BLaER1 (cell line): ENCODE results near the gene TRIM65.
"Not testable (repeated sequence)": the region's sequence is repeated elsewhere in the genome, so short reads cannot be mapped to it uniquely, and the experiment has no call there.

Source experiments
- H3K27ac ChIP-seq: shearing (Covaris generic); formaldehyde crosslinking; 2 replicates; pipeline ENCODE4 v1.8.1; 2022
- H3K27me3 ChIP-seq: shearing (Covaris generic); formaldehyde crosslinking; 2 replicates; pipeline ENCODE4 v1.8.1; 2022
- H3K36me3 ChIP-seq: shearing (Covaris generic); formaldehyde crosslinking; 2 replicates; pipeline ENCODE4 v1.8.1; 2022
- H3K4me1 ChIP-seq: shearing (Covaris generic); formaldehyde crosslinking; 2 replicates; pipeline ENCODE4 v1.8.1; 2022
- H3K4me2 ChIP-seq: shearing (Covaris generic); formaldehyde crosslinking; 2 replicates; pipeline ENCODE4 v1.8.1; 2022
- H3K4me3 ChIP-seq: shearing (Covaris generic); formaldehyde crosslinking; 2 replicates; pipeline ENCODE4 v1.8.1; 2022
- H3K9ac ChIP-seq: shearing (Covaris generic); formaldehyde crosslinking; 2 replicates; pipeline ENCODE4 v1.8.1; 2022
- H3K9me3 ChIP-seq: shearing (Covaris generic); formaldehyde crosslinking; 2 replicates; pipeline ENCODE4 v1.8.1; 2022
- H4K20me1 ChIP-seq: shearing (Covaris generic); formaldehyde crosslinking; 2 replicates; pipeline ENCODE4 v1.8.1; 2022
- Cebpa-rat ChIP-seq: shearing (Covaris generic); IDR thresholded peaks from 2 replicates; pipeline ENCODE4 v1.8.1; 2022

The TRIM65 gene

DNA sequence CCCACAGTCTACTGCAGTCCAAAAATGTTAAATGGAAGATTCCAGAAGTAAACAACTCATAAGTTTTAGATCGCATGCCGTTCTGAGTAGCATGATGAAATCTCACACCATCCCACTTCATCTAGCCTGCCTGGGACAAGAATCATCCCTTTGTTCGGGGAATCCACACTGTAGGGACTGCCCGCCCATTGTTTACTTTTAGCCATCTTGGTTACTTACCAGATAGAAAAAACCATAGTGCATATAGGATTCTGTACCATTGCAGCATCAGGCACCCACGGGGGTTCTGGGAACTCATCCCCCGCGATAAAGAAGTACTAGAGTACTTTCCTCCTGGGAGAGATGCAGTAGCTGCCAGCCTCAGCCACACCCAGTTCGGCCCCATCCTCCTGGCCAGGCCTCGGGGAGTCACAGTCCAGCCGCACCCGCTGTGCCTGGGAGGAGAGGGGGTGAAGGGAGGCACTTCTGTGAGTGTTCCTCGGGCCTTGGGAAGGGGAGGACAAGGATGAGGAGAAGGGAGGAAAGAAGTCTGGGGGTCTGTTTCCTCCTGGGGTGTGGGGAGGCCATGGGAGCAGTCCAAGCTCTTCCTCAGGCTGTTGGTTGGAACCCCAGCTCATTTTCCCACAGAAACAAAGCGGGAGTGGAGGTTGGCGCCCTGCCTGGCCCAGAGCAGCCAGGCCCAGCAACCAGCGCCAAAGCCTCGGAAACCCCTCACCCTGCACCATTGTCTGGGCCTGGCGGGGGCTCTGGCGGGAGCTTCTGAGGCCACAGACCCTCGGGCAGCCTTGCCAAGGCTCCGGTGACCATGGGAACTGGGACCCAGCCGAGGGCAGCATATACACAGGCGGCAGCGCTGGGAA is 27.2 kb downstream of the TRIM65 start:
- Histone ChIP-seq H3K27me3 (no peaks in the 10 kb centered on the region), H3K27ac (no peak overlapping the region), H3K4me3 (no peak overlapping the region)

DNA sequence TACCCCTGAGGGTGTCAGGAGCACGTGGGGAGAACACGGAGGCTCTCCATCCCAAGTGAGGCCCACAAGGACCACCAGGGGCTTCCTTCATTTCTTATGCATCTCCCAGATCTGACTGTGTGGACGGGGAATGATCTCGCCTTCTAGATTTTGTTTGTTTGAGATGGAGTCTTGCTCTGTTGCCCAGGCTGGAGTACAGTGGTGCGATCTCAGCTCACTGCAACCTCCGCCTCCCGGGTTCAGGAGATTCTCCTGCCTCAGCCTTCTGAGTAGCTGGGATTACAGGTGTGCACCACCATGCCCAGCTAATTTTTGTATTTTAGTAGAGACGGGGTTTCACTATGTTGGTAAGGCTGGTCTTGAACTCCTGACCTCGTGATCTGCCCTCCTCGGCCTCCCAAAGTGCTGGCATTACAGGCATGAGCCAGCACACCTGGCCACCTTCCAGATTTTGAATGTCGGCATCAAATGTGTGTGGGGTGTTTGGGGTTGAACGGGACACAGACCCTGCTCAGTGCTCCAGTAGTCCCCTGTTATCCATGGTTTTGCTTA is 27.9 kb downstream of the TRIM65 start:
- not testable (repeated sequence) for H4K20me1 ChIP-seq, H3K4me3 ChIP-seq, H3K4me2 ChIP-seq, H3K36me3 ChIP-seq, H3K27ac ChIP-seq, H3K9ac ChIP-seq, H3K9me3 ChIP-seq, H3K27me3 ChIP-seq
- H3K4me1 ChIP-seq = peaks cover 55% of the 10 kb centered on the region

More for the DNA sequence above, 27.2 kb downstream of the TRIM65 start:
- H4K20me1 ChIP-seq = no peaks in the 10 kb centered on the region
- H3K4me2 ChIP-seq = no peak overlapping the region
- H3K36me3 ChIP-seq = no peaks in the 10 kb centered on the region
- no peak overlapping the region for H3K9ac ChIP-seq
- H3K9me3 ChIP-seq = no peaks in the 10 kb centered on the region
- no peak for TF ChIP-seq Cebpa-rat
- H3K4me1 ChIP-seq = peaks cover 49% of the 10 kb centered on the region

DNA sequence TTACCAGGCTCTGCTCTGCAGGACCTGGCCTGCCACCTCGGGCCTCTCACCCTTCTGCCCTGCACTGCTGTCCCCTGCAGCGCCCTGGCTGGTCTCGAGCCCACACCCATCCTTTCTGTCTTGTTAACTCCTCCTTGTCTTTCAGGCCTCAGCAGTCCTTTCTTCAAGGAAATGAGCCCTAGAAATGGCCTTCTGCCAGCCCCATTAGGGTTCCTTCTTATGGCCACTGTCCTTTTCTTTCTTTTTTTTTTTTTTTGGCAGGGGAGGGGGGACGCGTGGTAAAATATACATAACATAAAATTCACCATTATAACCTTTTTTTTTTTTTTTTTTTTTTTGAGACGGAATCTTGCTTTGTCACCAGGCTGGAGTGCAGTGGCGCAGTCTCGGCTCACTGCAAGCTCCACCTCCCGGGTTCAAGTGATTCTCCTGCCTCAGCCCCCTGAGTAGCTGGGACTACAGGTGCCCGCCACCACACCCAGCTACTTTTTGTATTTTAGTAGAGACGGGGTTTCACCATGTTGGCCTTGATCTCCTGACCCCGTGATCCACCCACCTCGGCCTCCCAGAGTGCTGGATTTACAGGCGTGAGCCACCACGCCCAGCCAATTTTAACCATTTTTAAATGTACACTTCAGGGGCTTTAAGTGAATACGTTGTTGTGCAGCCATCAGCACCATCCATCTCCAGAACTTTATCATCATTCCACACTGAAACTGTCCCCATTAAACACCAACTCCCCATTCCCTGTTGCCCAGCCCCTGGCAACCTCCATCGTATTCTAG is 31.2 kb downstream of the TRIM65 start:
- not testable (repeated sequence) for H3K27me3 ChIP-seq, H3K4me3 ChIP-seq, H4K20me1 ChIP-seq, H3K9ac ChIP-seq, H3K9me3 ChIP-seq, H3K36me3 ChIP-seq
- Histone ChIP-seq H3K4me1 (peaks cover 56% of the 10 kb centered on the region), H3K27ac (peak overlapping the region; percentile 78), H3K4me2 (peak overlapping the region; percentile 69)

DNA sequence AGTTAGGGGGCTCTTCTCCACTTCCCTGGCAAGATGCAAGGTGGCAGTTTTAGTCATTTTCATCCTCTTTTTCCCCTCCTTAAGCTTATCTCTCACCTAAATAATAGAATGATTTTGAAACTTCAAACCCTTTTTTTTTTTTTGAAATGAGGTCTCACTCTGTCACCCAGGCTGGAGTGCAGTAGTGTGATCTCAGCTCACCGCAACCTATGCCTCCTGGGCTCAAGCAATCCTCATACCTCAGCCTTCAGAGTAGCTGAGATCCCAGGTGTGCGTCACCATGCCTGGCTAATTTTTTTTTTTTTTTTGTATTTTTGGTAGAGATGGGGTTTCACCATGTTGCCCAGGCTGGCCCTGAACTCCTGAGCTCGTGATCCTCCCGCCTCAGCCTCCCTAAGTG is 31.9 kb downstream of the TRIM65 start:
- not testable (repeated sequence) for H3K9me3 ChIP-seq, H3K4me3 ChIP-seq, H3K36me3 ChIP-seq, H3K9ac ChIP-seq, H3K27me3 ChIP-seq, H4K20me1 ChIP-seq
- Histone ChIP-seq H3K27ac (peak overlapping the region; percentile 78), H3K4me2 (peak overlapping the region; percentile 69), H3K4me1 (peaks cover 56% of the 10 kb centered on the region)

DNA sequence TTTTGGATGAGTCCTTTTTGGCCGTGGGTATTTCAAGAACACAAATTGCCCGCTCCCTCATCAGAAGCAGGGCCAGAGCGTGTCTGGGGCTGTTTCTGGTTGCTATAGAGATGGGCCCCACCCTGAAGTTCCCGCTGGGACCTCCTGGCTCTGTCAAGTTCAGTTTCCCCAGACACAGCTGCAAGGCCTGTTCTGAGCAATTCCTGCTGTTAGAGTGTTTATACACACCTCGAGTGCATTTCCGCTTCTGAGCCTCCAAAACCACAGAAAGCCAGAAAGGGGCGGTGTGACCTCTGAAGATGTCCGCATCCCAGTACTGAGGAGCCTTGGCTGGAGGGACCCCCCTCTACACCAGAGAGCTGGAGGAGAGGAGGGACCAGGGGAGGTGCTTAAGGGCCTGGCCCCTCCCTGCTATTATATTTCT is 32.3 kb downstream of the TRIM65 start:
- TF ChIP-seq Cebpa-rat = no peak
- H3K4me1 ChIP-seq = peaks cover 51% of the 10 kb centered on the region
- H3K36me3 ChIP-seq = no peaks in the 10 kb centered on the region
- no peaks in the 10 kb centered on the region for H3K27me3 ChIP-seq
- peak overlapping the region; percentile 69 for H3K4me2 ChIP-seq
- no peaks in the 10 kb centered on the region for H3K9me3 ChIP-seq
- H3K9ac ChIP-seq = no peak overlapping the region
- no peaks in the 10 kb centered on the region for H4K20me1 ChIP-seq
- H3K27ac ChIP-seq = peak overlapping the region; percentile 78
- H3K4me3 ChIP-seq = no peak overlapping the region

DNA sequence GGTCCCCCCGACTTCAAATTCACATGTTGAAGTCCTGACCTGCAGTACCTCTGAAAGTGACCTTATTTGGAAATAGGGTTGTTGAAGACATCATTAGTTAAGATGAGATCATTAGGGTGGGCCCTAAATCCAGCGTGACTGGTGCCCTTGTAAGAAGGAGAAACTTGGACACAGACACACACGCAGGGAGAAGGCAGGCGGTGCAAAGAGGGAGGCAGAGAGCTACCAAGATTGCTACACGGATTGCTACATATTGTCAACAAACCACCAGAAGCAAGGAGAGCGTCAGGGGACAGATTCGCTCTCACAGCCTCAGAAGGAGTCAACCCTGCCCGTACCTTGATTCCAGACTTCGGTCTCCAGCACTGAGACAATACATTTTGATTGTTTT is 34.8 kb downstream of the TRIM65 start:
- Histone ChIP-seq H3K9ac (no peak overlapping the region), H3K27ac (no peak overlapping the region), H3K27me3 (no peaks in the 10 kb centered on the region), H3K4me3 (no peak overlapping the region), H4K20me1 (no peaks in the 10 kb centered on the region), H3K36me3 (no peaks in the 10 kb centered on the region), H3K4me2 (no peak overlapping the region), H3K9me3 (no peaks in the 10 kb centered on the region), H3K4me1 (peaks cover 68% of the 10 kb centered on the region)
- no peak for TF ChIP-seq Cebpa-rat

DNA sequence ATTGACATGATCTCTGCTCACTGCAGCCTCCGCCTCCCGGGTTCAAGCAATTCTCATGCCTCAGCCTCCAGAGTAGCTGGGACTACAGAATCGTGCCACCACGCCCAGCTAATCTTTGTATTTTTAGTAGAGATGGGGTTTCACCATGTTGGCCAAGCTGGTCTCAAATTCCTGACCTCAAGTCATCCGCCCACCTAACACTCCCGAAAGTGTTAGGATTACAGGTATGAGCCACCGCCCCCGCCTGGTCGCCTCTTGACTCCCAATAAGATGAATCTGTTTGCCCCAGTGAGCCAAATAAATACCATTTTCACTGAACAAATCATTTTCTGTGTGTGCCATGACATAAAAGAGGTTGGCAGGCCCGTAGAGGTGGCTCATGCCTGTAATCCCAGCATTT is 37.4 kb downstream of the TRIM65 start:
- not testable (repeated sequence) for H3K27ac ChIP-seq, H3K36me3 ChIP-seq, H3K4me2 ChIP-seq

DNA sequence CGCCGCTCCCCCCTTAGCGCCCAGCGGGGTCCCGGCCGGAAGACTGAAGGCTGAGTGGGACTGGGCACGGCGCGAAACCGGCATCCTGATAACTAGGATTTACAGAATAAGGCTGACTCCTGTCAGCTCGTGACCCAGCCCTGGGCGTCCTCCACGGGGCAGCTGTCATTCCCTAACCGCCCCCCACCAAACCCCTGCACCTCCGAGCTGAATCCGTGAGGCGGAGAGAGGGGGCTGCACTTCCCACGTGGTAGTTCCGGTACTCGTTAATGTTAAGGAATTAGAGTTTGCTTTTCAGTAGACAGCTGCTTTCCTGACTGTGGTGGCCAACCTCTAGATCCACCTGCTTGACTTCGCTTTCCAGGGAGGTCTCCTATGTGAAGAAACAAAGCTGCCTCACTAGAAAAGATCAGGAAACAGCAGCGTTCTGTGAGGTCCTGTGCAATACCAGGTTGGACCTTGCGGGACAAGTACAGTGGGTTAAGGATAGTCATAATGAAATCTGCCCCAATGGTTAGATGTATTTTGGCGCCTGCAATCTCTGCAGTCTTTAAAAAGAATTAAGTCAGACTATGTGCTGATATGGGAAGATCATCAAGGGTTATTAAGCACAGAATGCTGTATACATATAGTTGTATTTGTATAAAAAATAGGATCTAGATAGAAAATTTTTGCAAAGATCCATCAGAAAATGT is 40.5 kb downstream of the TRIM65 start:
- Histone ChIP-seq H3K9ac (peak overlapping the region; percentile 98), H3K4me1 (peaks cover 50% of the 10 kb centered on the region), H3K27ac (peak overlapping the region; percentile 97), H3K9me3 (no peaks in the 10 kb centered on the region), H3K27me3 (no peaks in the 10 kb centered on the region), H3K4me3 (peak overlapping the region; percentile 88), H4K20me1 (peaks cover 13% of the 10 kb centered on the region; the same call in 1 of the 2 replicates), H3K36me3 (peaks cover 18% of the 10 kb centered on the region), H3K4me2 (peak overlapping the region; percentile 94)
- TF ChIP-seq Cebpa-rat = no peak

More for the DNA sequence above, 37.4 kb downstream of the TRIM65 start:
- H3K9me3 ChIP-seq, H3K27me3 ChIP-seq, H3K4me3 ChIP-seq, H4K20me1 ChIP-seq, H3K9ac ChIP-seq: not testable (repeated sequence)
- peaks cover 59% of the 10 kb centered on the region for H3K4me1 ChIP-seq

DNA sequence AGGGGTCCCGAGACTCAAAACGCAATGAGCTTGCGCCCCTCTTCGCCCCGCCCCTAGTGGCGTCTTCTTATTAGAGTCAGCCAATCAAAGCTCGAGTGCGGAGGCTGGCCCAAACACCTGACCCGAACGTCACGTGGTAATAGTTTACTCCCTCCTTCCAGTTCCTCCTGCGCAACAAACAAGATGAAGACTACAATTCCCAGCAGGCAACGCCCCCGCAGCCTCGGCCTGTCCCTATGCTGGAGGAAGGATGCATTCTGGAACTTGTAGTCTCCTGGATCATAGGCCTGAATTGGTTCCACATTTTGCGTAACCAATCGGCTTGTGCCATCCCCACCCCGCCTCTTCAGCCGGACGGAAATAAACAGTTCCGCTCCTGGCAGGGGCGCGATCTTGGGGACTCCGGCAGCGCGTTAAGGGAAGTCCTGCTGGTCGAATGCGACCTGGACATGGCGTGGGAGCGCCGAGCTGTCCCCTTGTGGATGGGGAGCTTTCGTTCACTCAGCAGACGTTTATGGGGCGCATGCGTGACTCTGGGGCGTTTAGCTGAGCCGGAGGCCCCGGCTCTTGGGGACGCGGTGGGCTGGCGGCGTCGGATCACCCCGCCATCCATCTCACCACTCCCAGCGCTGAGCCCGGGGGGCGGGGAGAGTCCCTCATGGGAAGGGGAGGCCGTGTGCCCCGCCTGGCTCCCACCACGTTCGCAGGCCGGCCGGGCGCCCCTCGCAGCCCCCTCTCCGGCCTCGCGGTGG is 41.3 kb downstream of the TRIM65 start, which contains the start of gene WBP2:
TSS of gene WBP2 (minus strand) at position 26 of the 752 bp plus-strand sequence. CDS start 38 bp downstream, outside the sequence.
- 0 out of 2 replicates have a peak, but pooled peaks have one; percentile 8 for TF ChIP-seq Cebpa-rat
- Histone ChIP-seq H3K27ac (peak within 1 kb of the TSS; percentile 97), H3K9ac (peak within 1 kb of the TSS; percentile 98), H3K4me3 (peak within 1 kb of the TSS; percentile 88), H3K4me2 (peak within 1 kb of the TSS; percentile 95), H3K27me3 (no peaks in the 10 kb centered on the region), H4K20me1 (peaks cover 13% of the 10 kb centered on the region; the same call in 1 of the 2 replicates), H3K4me1 (peaks cover 45% of the 10 kb centered on the region), H3K36me3 (peaks cover 25% of the 10 kb centered on the region), H3K9me3 (no peaks in the 10 kb centered on the region)
